ENCODE results near the gene SERPINB7. TPM values are rescaled to one million over a fixed set of nuclear protein-coding genes. Genes with fewer than 3 reads are reported as not detected.

Gene SERPINB7
- polyA plus RNA-seq, 1 of the 3 experiments (the other 2 are of a cell fraction): 99.5 TPM

GRCh38 chr18:63784787-63785452, 9.7 kb downstream of the SERPINB7 start:
- Histone ChIP-seq H3K4me3 (ENCODE audit: low read depth in 2 of 2, low read length in 1 of 2) (no peak overlapping the region), H3K36me3 (replicated peaks in 1 of 2; ENCODE audit: control insufficient read depth in 1 of 2, insufficient read depth in 2 of 2, low read length in 1 of 2) (no peaks in the 10 kb centered on the region), H3K9ac (no peak overlapping the region), H3K9me3 (no peaks in the 10 kb centered on the region), H2AFZ (ENCODE audit: low read depth) (peak overlapping the region; percentile 50; the same call in 1 of the 2 replicates), H4K20me1 (ENCODE audit: insufficient read depth) (no peaks in the 10 kb centered on the region), H3K9me2 (no peaks in the 10 kb centered on the region), H3F3A (replicated peaks; ENCODE audit: insufficient read depth) (peaks cover 28% of the 10 kb centered on the region), H3K79me2 (ENCODE audit: insufficient read depth) (peaks cover 23% of the 10 kb centered on the region; the same call in 1 of the 2 replicates), H3K27me3 (ENCODE audit: insufficient read depth) (no peaks in the 10 kb centered on the region), H3K4me1 (ENCODE audit: control insufficient read depth in 1 of 2, insufficient read depth in 2 of 2, low read depth in 1 of 2, low read length in 1 of 2) (peaks cover 4 to 13% of the 10 kb centered on the region in 2 experiments; a peak in 2 of 4 replicates), H3K27ac (ENCODE audit: low read depth in 2 of 2, low read length in 1 of 2) (peak overlapping the region; percentile 18 to 74; a peak in 2 of 4 replicates), H3K4me2 (no peak overlapping the region; the same call in 1 of the 2 replicates)
- ChIA-PET POLR2A (no interaction called here), CTCF (interaction anchor here (0.7 to 1.0 kb wide), 2 partner anchors 85 to 267 kb away, joined by 3 read pairs; no protein-coding TSS in a partner anchor)
- TF ChIP-seq CHD2 (IDR thresholded peaks at IDR 0.05; ENCODE audit: low read length, partially characterized antibody) (no peak), EZH2phosphoT487 (IDR thresholded peaks at IDR 0.05; ENCODE audit: borderline replicate concordance, low read depth) (no peak), FOSL2 (IDR thresholded peaks at IDR 0.05; ENCODE audit: borderline replicate concordance, low read depth) (0 out of 2 replicates have a peak, but pooled peaks have one; percentile 5)
- TF ChIP-seq, protein P1, sequence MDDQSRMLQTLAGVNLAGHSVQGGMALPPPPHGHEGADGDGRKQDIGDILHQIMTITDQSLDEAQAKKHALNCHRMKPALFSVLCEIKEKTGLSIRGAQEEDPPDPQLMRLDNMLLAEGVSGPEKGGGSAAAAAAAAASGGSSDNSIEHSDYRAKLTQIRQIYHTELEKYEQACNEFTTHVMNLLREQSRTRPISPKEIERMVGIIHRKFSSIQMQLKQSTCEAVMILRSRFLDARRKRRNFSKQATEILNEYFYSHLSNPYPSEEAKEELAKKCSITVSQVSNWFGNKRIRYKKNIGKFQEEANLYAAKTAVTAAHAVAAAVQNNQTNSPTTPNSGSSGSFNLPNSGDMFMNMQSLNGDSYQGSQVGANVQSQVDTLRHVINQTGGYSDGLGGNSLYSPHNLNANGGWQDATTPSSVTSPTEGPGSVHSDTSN (IDR thresholded peaks at IDR 0.05): peak; percentile 28; the same call in 1 of the 2 replicates
- WGBS (ENCODE audit: low lambda C conversion rate): 31% methylated on average over 4 of the region's 4 CpGs
- no peak for DNase-seq

DNA sequence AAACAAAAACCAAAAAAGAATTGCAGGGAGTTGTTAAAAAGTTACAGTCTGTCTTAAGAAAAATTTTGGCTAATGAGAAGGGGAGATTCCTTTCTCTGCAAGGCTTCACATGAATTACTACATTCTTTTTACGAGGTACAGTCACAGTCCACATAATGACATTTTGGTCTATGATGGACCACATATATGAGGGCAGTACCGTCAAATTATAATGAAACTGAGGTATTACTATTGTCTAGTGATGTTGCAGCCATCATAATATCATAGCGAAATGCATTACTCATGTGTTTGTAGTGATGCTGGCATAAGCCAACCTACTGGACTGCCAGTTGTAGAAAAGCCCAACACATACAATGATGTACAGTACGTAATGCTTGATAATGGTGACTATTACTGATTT, 12.5 kb downstream of the SERPINB7 start:
- Histone ChIP-seq H3K4me2 (no peak overlapping the region), H3K4me3 (ENCODE audit: low read depth in 2 of 2, low read length in 1 of 2) (no peak overlapping the region)

More for the DNA sequence above, 12.5 kb downstream of the SERPINB7 start:
- POLR2A ChIA-PET: no interaction called here
- Histone ChIP-seq H3K27me3 (ENCODE audit: insufficient read depth) (no peaks in the 10 kb centered on the region), H3K9me3 (no peaks in the 10 kb centered on the region), H3K79me2 (ENCODE audit: insufficient read depth) (0 out of 2 replicates have a peak, but pooled peaks cover 4% of the 10 kb centered on the region), H3K27ac (ENCODE audit: low read depth in 2 of 2, low read length in 1 of 2) (peak overlapping the region in 1 of 2 experiments; percentile 86; a peak in 2 of 4 replicates), H3K9me2 (no peaks in the 10 kb centered on the region), H4K20me1 (ENCODE audit: insufficient read depth) (no peaks in the 10 kb centered on the region), H3K9ac (no peak overlapping the region), H2AFZ (ENCODE audit: low read depth) (peak overlapping the region; percentile 9; the same call in 1 of the 2 replicates), H3K4me1 (ENCODE audit: control insufficient read depth in 1 of 2, insufficient read depth in 2 of 2, low read depth in 1 of 2, low read length in 1 of 2) (peaks cover 4 to 8% of the 10 kb centered on the region in 2 experiments; a peak in 2 of 4 replicates), H3K36me3 (replicated peaks in 1 of 2; ENCODE audit: control insufficient read depth in 1 of 2, insufficient read depth in 2 of 2, low read length in 1 of 2) (no peaks in the 10 kb centered on the region), H3F3A (replicated peaks; ENCODE audit: insufficient read depth) (peaks cover 28% of the 10 kb centered on the region)
- no peak for DNase-seq
- CTCF ChIA-PET: no interaction called here
- 68% methylated on average over 4 of the region's 4 CpGs for WGBS (ENCODE audit: low lambda C conversion rate)
- TF ChIP-seq SMC3 (IDR thresholded peaks at IDR 0.05; ENCODE audit: low read depth, low read length) (no peak), TCF12 (IDR thresholded peaks at IDR 0.05) (no peak), FOXJ3 (CRISPR knock-in tag; IDR thresholded peaks at IDR 0.05) (no peak), SIN3A (IDR thresholded peaks at IDR 0.05; ENCODE audit: borderline replicate concordance, low read depth, low read length) (no peak), GATA2 (CRISPR knock-in tag; IDR thresholded peaks at IDR 0.05) (no peak), EZH2phosphoT487 (IDR thresholded peaks at IDR 0.05; ENCODE audit: borderline replicate concordance, low read depth) (no peak), RXRA (IDR thresholded peaks at IDR 0.05; ENCODE audit: borderline replicate concordance, low read depth) (no peak), TAF1 (IDR thresholded peaks at IDR 0.05; ENCODE audit: borderline replicate concordance, low read depth, low read length) (no peak), FOXM1 (IDR thresholded peaks at IDR 0.05; ENCODE audit: low read depth) (no peak)
- TF ChIP-seq, protein P1 (IDR thresholded peaks at IDR 0.05): no peak

Data from SK-N-SH (cell line).